Mesendoderm (in vitro differentiated cells): ENCODE measurements around the gene RPL27.
"Not testable (repeated sequence)": the region's sequence is repeated elsewhere in the genome, so short reads cannot be mapped to it uniquely, and the experiment has no call there.

Source experiments
- DNase-seq: peaks from one replicate; pipeline ENCODE4 v3.0.0; 2013
- H2AK5ac ChIP-seq: 2 replicates; pipeline ENCODE4 v1.6.1; 2013; ENCODE audit warnings: low read length, inconsistent platforms
- H2BK120ac ChIP-seq: 2 replicates; pipeline ENCODE4 v1.6.1; 2013; ENCODE audit warnings: low read depth, mild to moderate bottlenecking, low read length, moderate library complexity, mixed read lengths
- H2BK15ac ChIP-seq: replicated peaks from 2 replicates; pipeline ENCODE4 v1.6.1; 2013; ENCODE audit warnings: low read depth, mild to moderate bottlenecking, moderate library complexity
- H2BK5ac ChIP-seq: 2 replicates; pipeline ENCODE4 v1.6.1; 2013; ENCODE audit warnings: low read length, inconsistent platforms
- H3K18ac ChIP-seq: 2 replicates; pipeline ENCODE4 v1.6.1; 2013; ENCODE audit warnings: mild to moderate bottlenecking, low read length, mixed read lengths
- H3K23ac ChIP-seq: one replicate; pipeline ENCODE4 v1.6.1; 2013; ENCODE audit warnings: low read length
- H3K27ac ChIP-seq: 2 replicates; pipeline ENCODE4 v1.5.1; 2013; ENCODE audit warnings: low read depth, mild to moderate bottlenecking, inconsistent platforms, low read length, moderate library complexity
- H3K27me3 ChIP-seq: 2 replicates; pipeline ENCODE4 v1.6.1; 2013; ENCODE audit warnings: low read length, control low read depth, mild to moderate bottlenecking, inconsistent platforms; ENCODE audit not compliant: insufficient read depth, poor library complexity
- H3K36me3 ChIP-seq: 2 replicates; pipeline ENCODE4 v1.6.1; 2013; ENCODE audit warnings: low read length, inconsistent platforms; ENCODE audit not compliant: control insufficient read depth, insufficient read depth
- H3K4ac ChIP-seq: one replicate; pipeline ENCODE4 v1.6.1; 2013; ENCODE audit warnings: low read depth, mild to moderate bottlenecking, low read length, moderate library complexity
- H3K4me1 ChIP-seq: 2 replicates; pipeline ENCODE4 v1.6.1; 2013; ENCODE audit warnings: low read depth, low read length, inconsistent platforms; ENCODE audit not compliant: control insufficient read depth
- H3K4me2 ChIP-seq: 2 replicates; pipeline ENCODE4 v1.6.1; 2013; ENCODE audit warnings: low read length
- H3K4me3 ChIP-seq: 2 replicates; pipeline ENCODE4 v1.5.1; 2013; ENCODE audit warnings: mild to moderate bottlenecking, low read length
- H3K56ac ChIP-seq: one replicate; pipeline ENCODE4 v1.6.1; 2013; ENCODE audit warnings: low read length
- H3K79me1 ChIP-seq: 2 replicates; pipeline ENCODE4 v1.6.1; 2013; ENCODE audit warnings: low read length, inconsistent platforms
- H3K79me2 ChIP-seq: 2 replicates; pipeline ENCODE4 v1.6.1; 2013; ENCODE audit warnings: mild to moderate bottlenecking, low read length; ENCODE audit not compliant: control insufficient read depth, insufficient read depth
- H3K9ac ChIP-seq: 2 replicates; pipeline ENCODE4 v1.6.1; 2013; ENCODE audit warnings: low read length, inconsistent platforms
- H4K5ac ChIP-seq: one replicate; pipeline ENCODE4 v1.6.1; 2013; ENCODE audit warnings: low read length
- H4K8ac ChIP-seq: one replicate; pipeline ENCODE4 v1.6.1; 2013; ENCODE audit warnings: low read depth, mild to moderate bottlenecking, control low read depth, low read length, moderate library complexity
- WGBS: extraction: QIAGEN DNeasy Blood & Tissue Kit; methylation state at CpG from one replicate; pipeline ENCODE4 v1.1.7; 2013; ENCODE audit warnings: low lambda C conversion rate, missing lambda C conversion rate; ENCODE audit not compliant: insufficient coverage; ENCODE audit errors: extremely low coverage; 5-methylcytosine and 5-hydroxymethylcytosine counted together

The RPL27 gene

DNA sequence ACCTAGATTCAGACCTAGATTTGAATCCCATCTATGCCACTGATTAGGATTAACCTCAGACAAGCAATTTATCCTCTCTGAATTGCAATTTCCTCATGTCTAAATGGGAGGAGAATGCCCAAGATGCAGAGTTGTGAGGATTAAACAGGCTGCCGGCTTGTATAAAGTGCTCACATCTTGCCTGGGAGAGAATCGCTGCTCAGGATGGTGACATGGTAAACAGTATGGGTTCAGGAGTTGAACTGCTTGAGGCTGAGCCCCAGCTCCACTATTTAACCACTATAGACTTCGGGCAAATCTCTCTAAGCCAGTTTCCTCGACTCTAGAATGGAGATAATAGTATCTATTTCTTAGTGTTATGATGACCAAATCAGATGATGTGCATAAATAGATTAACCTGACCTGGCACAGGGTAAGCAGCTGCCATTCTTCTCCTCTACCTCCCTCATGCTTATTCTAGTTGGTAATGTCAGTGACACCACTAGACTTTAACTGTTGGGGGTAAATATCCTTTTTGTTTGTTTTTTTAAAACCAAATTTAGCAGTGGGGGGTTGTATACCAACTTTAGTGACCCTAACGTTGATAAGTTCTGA lies 732 bp upstream of the RPL27 start:
- no peak overlapping the region for H3K4me3 ChIP-seq
- WGBS = no CpG with 5 or more reads among the region's 5 CpGs
- no peak overlapping the region for H2AK5ac ChIP-seq

DNA sequence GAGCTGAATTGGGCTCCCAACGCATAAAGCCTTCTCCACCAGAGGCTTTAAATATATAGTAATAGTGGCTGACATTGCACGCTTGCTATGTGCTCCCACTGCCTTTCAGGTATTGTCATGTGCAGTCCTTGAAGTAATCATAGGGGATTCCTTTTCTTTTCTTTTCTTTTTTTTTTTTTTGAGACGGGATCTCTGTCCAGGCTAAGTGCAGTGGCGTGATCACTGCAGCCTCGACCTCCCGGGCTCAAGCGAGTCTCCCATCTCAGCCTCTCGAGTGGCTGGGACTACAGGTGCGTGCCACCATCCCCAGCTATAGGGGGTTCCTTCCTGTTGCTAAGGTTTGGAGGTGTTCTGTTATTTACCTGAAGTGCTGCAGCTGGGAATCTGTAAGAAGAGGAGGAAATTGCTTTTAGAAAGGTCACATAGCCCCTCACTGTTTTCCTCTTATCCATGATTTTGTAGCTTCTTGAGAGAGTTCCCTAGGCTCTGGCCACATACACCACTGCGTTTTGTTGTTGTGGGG lies 845 bp downstream of the RPL27 start:
- H3K56ac ChIP-seq = peak overlapping the region; percentile 93
- H2BK15ac ChIP-seq = no peak overlapping the region
- peak overlapping the region; percentile 39 for H3K4me2 ChIP-seq
- no peaks in the 10 kb centered on the region for H3K4me1 ChIP-seq
- H3K27me3 ChIP-seq = no peaks in the 10 kb centered on the region
- H3K36me3 ChIP-seq = peaks cover 6% of the 10 kb centered on the region
- no peak overlapping the region for H4K8ac ChIP-seq
- H3K79me1 ChIP-seq = peaks cover 2% of the 10 kb centered on the region
- no peak for DNase-seq
- no peak overlapping the region for H2BK120ac ChIP-seq
- peak overlapping the region; percentile 88 for H3K4me3 ChIP-seq
- H3K4ac ChIP-seq = peak overlapping the region; percentile 92
- H3K9ac ChIP-seq = peak overlapping the region; percentile 94
- H2BK5ac ChIP-seq = no peak overlapping the region
- H3K23ac ChIP-seq = no peak overlapping the region
- WGBS = no CpG with 5 or more reads among the region's 10 CpGs
- no peak overlapping the region for H2AK5ac ChIP-seq
- H3K27ac ChIP-seq = no peak overlapping the region
- H3K18ac ChIP-seq = no peak overlapping the region
- H3K79me2 ChIP-seq = peaks cover 19% of the 10 kb centered on the region
- H4K5ac ChIP-seq = no peak overlapping the region

More for the DNA sequence above, 732 bp upstream of the RPL27 start:
- no peak overlapping the region for H2BK5ac ChIP-seq
- H3K18ac ChIP-seq = no peak overlapping the region
- peaks cover 2% of the 10 kb centered on the region for H3K79me1 ChIP-seq
- no peaks in the 10 kb centered on the region for H3K4me1 ChIP-seq
- H3K4me2 ChIP-seq = peak overlapping the region; percentile 26
- no peaks in the 10 kb centered on the region for H3K27me3 ChIP-seq
- H3K4ac ChIP-seq = no peak overlapping the region
- H2BK15ac ChIP-seq = no peak overlapping the region
- H3K27ac ChIP-seq = no peak overlapping the region
- H3K36me3 ChIP-seq = peaks cover 10% of the 10 kb centered on the region
- peaks cover 19% of the 10 kb centered on the region for H3K79me2 ChIP-seq
- H2BK120ac ChIP-seq = no peak overlapping the region
- H3K9ac ChIP-seq = peak overlapping the region; percentile 23
- DNase-seq = no peak
- peak overlapping the region; percentile 63 for H3K56ac ChIP-seq
- H3K23ac ChIP-seq = no peak overlapping the region
- no peak overlapping the region for H4K8ac ChIP-seq
- H4K5ac ChIP-seq = no peak overlapping the region

DNA sequence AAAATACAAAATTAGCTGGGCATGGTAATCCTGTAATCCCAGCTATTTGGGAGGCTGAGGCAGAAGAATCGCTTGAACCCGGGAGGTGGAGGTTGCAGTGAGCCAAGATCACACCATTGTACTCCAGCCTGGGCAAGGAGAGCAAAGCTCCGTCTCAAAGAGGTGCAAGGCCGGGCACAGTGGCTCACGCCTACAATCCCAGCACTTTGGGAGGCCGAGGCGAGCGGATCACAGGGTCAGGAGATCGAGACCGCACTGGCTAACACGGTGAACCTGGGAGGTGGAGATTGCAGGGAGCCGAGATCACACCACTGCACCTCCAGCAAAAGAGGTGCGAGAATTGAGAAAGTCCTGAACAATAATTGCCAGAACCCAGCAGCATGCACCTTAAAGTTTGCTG lies 2.7 kb downstream of the RPL27 start:
- H3K4me3 ChIP-seq, H3K79me1 ChIP-seq, H4K8ac ChIP-seq, H3K36me3 ChIP-seq, H3K27me3 ChIP-seq, DNase-seq, H4K5ac ChIP-seq, H3K4me2 ChIP-seq, H2BK120ac ChIP-seq, H2BK5ac ChIP-seq, H3K4me1 ChIP-seq, H2AK5ac ChIP-seq, H3K4ac ChIP-seq, H3K18ac ChIP-seq, H3K23ac ChIP-seq, H3K27ac ChIP-seq, H2BK15ac ChIP-seq: not testable (repeated sequence)
- Histone ChIP-seq H3K56ac (peak overlapping the region; percentile 44), H3K79me2 (peaks cover 19% of the 10 kb centered on the region), H3K9ac (peak overlapping the region; percentile 2)
- no CpG with 5 or more reads among the region's 13 CpGs for WGBS

DNA sequence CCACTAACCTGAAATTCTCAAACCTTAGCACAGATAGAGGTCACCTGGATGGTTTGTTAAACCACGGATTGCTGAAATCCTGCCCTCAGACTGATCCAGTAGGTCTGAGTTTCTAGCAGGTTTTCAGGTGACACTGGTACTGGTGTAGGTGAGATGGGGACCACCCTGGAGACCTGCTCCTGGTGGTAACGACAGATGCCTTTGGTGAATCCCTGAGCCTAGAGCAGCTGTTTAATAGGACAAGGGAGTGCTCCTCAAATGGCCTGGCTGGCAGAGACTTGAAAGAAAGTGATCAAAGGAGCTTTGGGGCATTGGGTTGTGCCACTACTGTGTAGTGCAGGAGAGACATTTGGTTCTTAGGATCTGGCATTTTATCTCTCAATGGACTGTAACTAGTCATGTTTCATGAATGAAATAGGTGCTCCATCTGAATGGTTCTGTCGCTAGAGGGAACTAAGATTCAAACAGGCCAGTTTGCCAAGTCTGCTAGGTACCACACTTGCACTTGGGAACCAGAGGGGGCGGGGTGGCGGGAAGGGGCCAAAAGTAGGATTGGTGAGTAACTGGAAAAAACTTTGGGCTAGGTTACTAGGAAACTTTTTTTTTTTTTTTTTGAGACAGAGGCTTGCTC lies 5.4 kb downstream of the RPL27 start:
- H3K23ac ChIP-seq = no peak overlapping the region
- peaks cover 6% of the 10 kb centered on the region for H3K36me3 ChIP-seq
- no CpG with 5 or more reads among the region's 5 CpGs for WGBS

DNA sequence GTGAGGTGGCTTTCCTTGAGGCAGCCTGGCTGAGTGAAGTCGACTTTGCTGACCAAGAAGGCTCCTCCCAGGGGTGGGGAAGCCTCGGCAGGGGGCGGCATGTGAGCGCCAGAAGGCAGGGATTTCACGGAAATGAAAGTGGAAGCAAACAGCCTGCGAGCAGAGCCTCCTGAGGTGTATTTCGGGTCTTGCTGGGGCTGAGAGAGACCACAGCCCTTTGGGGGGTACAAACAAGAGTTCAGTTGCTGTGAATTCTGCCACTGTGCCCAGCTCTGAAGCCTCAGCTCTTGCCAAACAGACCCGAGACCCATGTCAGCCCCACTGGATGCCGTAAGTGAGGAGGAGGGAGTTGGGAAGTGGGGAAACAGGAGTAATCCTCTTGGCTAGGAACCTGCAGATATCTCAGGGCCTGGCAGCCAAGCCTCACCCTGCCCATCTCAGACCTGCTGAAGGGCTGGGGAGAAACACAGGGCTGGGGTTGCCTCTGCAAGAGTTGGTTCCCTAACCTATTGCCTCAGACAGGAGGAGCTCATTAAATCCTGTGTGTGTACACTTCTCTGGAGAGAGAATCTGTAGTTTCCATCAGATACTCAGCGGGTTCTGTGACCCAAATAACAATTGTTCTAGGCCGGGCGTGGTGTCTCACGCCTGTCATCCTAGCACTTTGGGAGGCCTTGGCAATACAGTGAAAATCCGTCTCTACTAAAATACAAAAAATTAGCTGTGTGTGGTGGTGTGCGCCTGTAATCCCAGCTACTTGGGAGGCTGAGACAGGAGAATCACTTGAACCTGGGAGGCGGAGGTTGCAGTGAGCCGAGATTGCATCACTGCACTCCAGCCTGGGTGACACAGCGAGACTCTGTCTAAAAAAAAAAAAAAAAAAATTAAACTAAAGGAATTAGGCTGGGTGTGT lies 8.7 kb downstream of the RPL27 start, which contains the start of gene IFI35:
IFI35 (plus strand) TSS at position 146 of the 913 bp plus-strand sequence; CDS start at position 310, 164 bp downstream.
- peak within 1 kb of the TSS; percentile 59 for H3K4me2 ChIP-seq
- no CpG with 5 or more reads among the region's 18 CpGs for WGBS

More for the DNA sequence above, 5.4 kb downstream of the RPL27 start:
- H3K18ac ChIP-seq = no peak overlapping the region
- no peak overlapping the region for H2BK120ac ChIP-seq
- H3K4ac ChIP-seq = no peak overlapping the region
- H2BK5ac ChIP-seq = no peak overlapping the region
- H2BK15ac ChIP-seq = no peak overlapping the region
- no peak overlapping the region for H3K4me2 ChIP-seq
- peak; percentile 78 for DNase-seq
- H2AK5ac ChIP-seq = no peak overlapping the region
- H3K9ac ChIP-seq = no peak overlapping the region
- no peaks in the 10 kb centered on the region for H3K27me3 ChIP-seq
- H3K4me1 ChIP-seq = no peaks in the 10 kb centered on the region
- no peak overlapping the region for H3K4me3 ChIP-seq
- H3K56ac ChIP-seq = no peak overlapping the region
- peaks cover 16% of the 10 kb centered on the region for H3K79me2 ChIP-seq
- peaks cover 2% of the 10 kb centered on the region for H3K79me1 ChIP-seq
- no peak overlapping the region for H4K5ac ChIP-seq
- H3K27ac ChIP-seq = no peak overlapping the region
- H4K8ac ChIP-seq = no peak overlapping the region

More for the DNA sequence above, 8.7 kb downstream of the RPL27 start, which contains the start of gene IFI35:
- no peaks in the 10 kb centered on the region for H3K79me2 ChIP-seq
- DNase-seq = peak; percentile 80
- H2BK15ac ChIP-seq = no peak within 1 kb of the TSS
- H3K36me3 ChIP-seq = peaks cover 2% of the 10 kb centered on the region
- no peak within 1 kb of the TSS for H3K4ac ChIP-seq
- no peak within 1 kb of the TSS for H4K8ac ChIP-seq
- H3K18ac ChIP-seq = no peak within 1 kb of the TSS
- no peak within 1 kb of the TSS for H2AK5ac ChIP-seq
- peak within 1 kb of the TSS; percentile 8 for H3K4me3 ChIP-seq
- peak within 1 kb of the TSS; percentile 75 for H3K9ac ChIP-seq
- no peak within 1 kb of the TSS for H2BK5ac ChIP-seq
- no peak within 1 kb of the TSS for H3K23ac ChIP-seq
- H4K5ac ChIP-seq = no peak within 1 kb of the TSS
- no peaks in the 10 kb centered on the region for H3K4me1 ChIP-seq
- no peak within 1 kb of the TSS for H2BK120ac ChIP-seq
- peak within 1 kb of the TSS; percentile 71 for H3K27ac ChIP-seq
- no peaks in the 10 kb centered on the region for H3K79me1 ChIP-seq
- H3K56ac ChIP-seq = peak within 1 kb of the TSS; percentile 81
- H3K27me3 ChIP-seq = no peaks in the 10 kb centered on the region
